MG63 (cell line): Measurements from ENCODE around the gene NUF2. TPM values are rescaled to one million over a fixed set of nuclear protein-coding genes. Genes with fewer than 3 reads are reported as not detected.
"Not testable (repeated sequence)": the region's sequence is repeated elsewhere in the genome, so short reads cannot be mapped to it uniquely, and the experiment has no call there.

Experiments
- DNase-seq: peaks from one replicate; pipeline ENCODE4 v3.0.0-alpha.2; 2020
- H3K27me3 ChIP-seq: fragments of 250-450 bp; sonication (Bioruptor Pico); 2 replicates; pipeline ENCODE4 v1.5.1; 2020; ENCODE audit warnings: mild to moderate bottlenecking, moderate library complexity
- H3K36me3 ChIP-seq: fragments of 250-450 bp; sonication (Bioruptor Pico); 2 replicates; pipeline ENCODE4 v1.5.1; 2020; ENCODE audit warnings: mild to moderate bottlenecking, moderate library complexity
- H3K4me3 ChIP-seq: fragments of 250-450 bp; sonication (Bioruptor Pico); 2 replicates; pipeline ENCODE4 v1.5.1; 2020; ENCODE audit warnings: mild to moderate bottlenecking, moderate library complexity
- H3K9me3 ChIP-seq: fragments of 250-450 bp; sonication (Bioruptor Pico); 2 replicates; pipeline ENCODE4 v1.5.1; 2020; ENCODE audit warnings: mild to moderate bottlenecking, moderate library complexity
- total RNA-seq: library from RNA; depleted of rRNA; stranded (reverse); fragments of >200 nt; shearing (Covaris generic); gene quantifications from 2 replicates; pipeline ENCODE4 v1.2.3, GENCODE V29; 2014; ENCODE audit warnings: low replicate concordance; rRNA removed

NUF2 gene
- 26.9 and 35.5 TPM in 2 replicates for total RNA-seq

DNA sequence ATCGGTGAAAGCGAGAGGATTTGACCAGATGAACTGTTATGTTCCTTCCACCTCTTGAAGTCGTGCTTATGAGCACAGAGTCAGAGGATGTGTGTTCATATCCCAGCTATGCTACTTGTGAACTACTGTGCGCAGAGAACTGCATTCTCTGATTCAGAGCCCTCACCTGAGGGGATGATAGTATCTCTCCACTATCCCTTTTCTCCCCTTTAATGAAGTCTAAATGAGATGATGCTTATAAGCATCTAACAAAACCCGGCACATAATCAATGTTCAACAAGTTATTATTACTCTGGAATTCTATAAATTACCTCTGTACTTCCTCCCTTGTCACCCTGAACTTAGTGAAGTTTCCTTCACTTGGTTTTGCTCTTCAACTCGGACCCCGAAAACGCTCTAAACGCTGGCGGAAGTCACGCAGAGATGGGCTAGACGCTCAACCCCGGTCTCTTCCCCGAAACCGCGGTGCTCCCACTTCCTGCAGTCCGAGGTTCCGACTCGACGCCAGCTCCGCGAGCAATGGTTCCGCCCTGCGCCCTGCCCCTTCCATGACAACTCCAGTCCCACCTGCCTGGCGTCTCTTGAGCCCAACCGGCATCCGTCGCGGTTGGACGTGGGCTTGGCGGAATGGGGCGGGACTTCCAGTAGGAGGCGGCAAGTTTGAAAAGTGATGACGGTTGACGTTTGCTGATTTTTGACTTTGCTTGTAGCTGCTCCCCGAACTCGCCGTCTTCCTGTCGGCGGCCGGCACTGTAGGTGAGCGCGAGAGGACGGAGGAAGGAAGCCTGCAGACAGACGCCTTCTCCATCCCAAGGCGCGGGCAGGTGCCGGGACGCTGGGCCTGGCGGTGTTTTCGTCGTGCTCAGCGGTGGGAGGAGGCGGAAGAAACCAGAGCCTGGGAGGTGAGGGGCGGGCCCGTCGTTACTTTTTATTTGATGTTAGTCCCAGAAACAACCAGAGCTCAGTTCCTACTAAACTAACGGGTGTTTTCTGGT, at the start of gene NUF2:
TSS of gene NUF2 (plus strand) at position 644 of the 995 bp plus-strand sequence. CDS start 4,098 bp downstream, outside the sequence.
- Histone ChIP-seq H3K36me3 (peaks cover 35% of the 10 kb centered on the region), H3K27me3 (no peaks in the 10 kb centered on the region), H3K9me3 (no peaks in the 10 kb centered on the region), H3K4me3 (peak within 1 kb of the TSS; percentile 73)
- DNase-seq: peak; percentile 99

- no peaks in the 10 kb centered on the region for H3K27me3 ChIP-seq
- no peak overlapping the region for H3K4me3 ChIP-seq
- DNase-seq: no peak
- H3K9me3 ChIP-seq: peaks cover 20% of the 10 kb centered on the region
- no peaks in the 10 kb centered on the region for H3K36me3 ChIP-seq
These were observed 47.9 kb upstream of the NUF2 start for GRCh38 chr1:163273766-163274441.

GRCh38 chr1:163275222-163275621, 46.5 kb upstream of the NUF2 start:
- no peaks in the 10 kb centered on the region for H3K36me3 ChIP-seq
- no peak overlapping the region for H3K4me3 ChIP-seq
- no peaks in the 10 kb centered on the region for H3K27me3 ChIP-seq
- H3K9me3 ChIP-seq: peaks cover 23% of the 10 kb centered on the region
- no peak for DNase-seq

DNA sequence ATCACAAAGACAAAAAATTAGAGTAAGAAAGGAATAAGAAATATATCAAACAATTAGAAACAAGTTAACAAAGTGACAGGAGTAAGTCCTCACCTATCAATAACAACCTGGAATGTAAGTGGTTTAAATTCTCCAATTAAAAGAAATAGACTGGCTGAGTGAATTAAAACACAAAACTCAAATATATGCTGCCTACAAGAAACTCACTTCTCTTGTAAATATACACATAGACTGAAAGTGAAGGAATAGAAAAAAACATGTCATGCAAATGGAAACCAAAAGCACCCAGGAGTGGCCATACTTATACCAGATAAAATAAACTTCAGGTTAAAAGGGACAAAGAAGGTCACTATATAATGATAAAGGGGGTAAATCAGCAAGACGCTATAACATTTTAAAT, 43.2 kb upstream of the NUF2 start:
- DNase-seq: no peak

GRCh38 chr1:163284867-163285266, 36.9 kb upstream of the NUF2 start:
- H3K9me3 ChIP-seq, H3K27me3 ChIP-seq, DNase-seq, H3K4me3 ChIP-seq, H3K36me3 ChIP-seq: not testable (repeated sequence)

More for the DNA sequence above, 43.2 kb upstream of the NUF2 start:
- H3K36me3 ChIP-seq: no peaks in the 10 kb centered on the region
- peaks cover 23% of the 10 kb centered on the region for H3K9me3 ChIP-seq
- no peak overlapping the region for H3K4me3 ChIP-seq
- H3K27me3 ChIP-seq: no peaks in the 10 kb centered on the region

GRCh38 chr1:163290025-163290640, 31.6 kb upstream of the NUF2 start:
- DNase-seq: no peak

DNA sequence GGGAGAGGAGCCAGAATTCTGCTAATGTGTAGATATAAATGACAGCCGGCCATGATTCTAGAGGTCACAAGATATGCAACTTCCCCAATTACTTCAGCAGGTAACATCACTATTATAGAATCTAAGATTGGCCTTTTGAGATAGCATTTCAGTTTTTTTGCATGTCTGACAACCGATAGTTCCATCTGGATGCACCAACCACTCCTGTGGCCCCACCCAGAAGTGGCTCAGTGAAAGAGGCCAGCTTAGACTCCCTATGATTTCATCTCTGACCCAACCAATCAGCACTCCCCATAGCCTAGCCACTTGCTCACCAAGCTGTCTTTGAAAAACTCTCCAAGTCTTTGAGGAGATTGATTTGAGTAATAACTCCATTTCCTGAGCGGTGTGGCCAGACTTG, 30.3 kb upstream of the NUF2 start:
- Histone ChIP-seq H3K4me3 (no peak overlapping the region), H3K9me3 (no peaks in the 10 kb centered on the region), H3K27me3 (no peaks in the 10 kb centered on the region), H3K36me3 (no peaks in the 10 kb centered on the region; the same call in 1 of the 2 replicates)
- no peak for DNase-seq

More at GRCh38 chr1:163290025-163290640, 31.6 kb upstream of the NUF2 start:
- H3K4me3 ChIP-seq: no peak overlapping the region
- no peaks in the 10 kb centered on the region for H3K9me3 ChIP-seq
- no peaks in the 10 kb centered on the region for H3K27me3 ChIP-seq
- no peaks in the 10 kb centered on the region; the same call in 1 of the 2 replicates for H3K36me3 ChIP-seq

- not testable (repeated sequence) for H3K4me3 ChIP-seq, H3K36me3 ChIP-seq, DNase-seq, H3K27me3 ChIP-seq, H3K9me3 ChIP-seq
These were observed 29.6 kb upstream of the NUF2 start for GRCh38 chr1:163292153-163292552.

DNA sequence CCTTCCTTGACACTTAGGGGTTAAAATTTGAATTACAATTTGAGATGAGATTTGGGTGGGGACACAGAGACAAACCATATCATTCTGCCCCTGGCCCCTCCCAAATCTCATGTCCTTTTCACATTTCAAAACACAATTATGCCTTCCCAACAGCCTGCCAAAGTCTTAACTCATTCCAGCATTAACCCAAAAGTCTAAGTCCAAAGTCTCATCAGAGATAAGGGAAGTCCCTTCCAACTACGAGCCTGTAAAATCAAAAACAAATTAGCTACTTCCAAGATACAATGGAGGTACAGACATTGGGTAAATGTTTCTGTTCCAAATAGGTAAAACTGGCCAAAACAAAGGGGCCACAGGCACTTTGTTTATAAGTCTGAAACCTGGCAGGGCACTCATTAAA, 28.3 kb upstream of the NUF2 start:
- H3K9me3 ChIP-seq, H3K27me3 ChIP-seq, DNase-seq, H3K4me3 ChIP-seq, H3K36me3 ChIP-seq: not testable (repeated sequence)

DNA sequence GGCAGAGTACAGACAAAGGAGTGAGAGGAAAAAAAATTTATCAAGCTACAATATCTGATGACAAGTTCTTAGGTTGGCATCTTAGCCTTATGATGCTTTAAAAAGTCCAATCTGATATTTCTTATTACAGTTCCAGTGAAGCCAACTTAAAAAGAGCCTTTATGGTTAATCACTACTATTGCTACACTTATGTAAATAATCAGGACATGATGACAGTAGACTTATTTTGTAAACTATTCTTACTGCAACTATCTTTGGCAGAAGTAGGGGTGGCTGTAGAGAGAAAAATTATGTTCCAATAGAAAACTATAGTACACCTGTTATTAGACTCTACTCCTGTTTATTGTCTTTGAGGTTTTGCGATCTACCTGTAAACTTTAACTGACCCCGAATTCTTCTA, 25.8 kb upstream of the NUF2 start:
- no peaks in the 10 kb centered on the region for H3K27me3 ChIP-seq
- H3K4me3 ChIP-seq: no peak overlapping the region
- no peaks in the 10 kb centered on the region; the same call in none of the 2 replicates for H3K36me3 ChIP-seq
- no peaks in the 10 kb centered on the region for H3K9me3 ChIP-seq
- DNase-seq: no peak

- no peaks in the 10 kb centered on the region; the same call in none of the 2 replicates for H3K36me3 ChIP-seq
- H3K4me3 ChIP-seq: no peak overlapping the region
- no peak for DNase-seq
- no peaks in the 10 kb centered on the region for H3K27me3 ChIP-seq
- no peaks in the 10 kb centered on the region for H3K9me3 ChIP-seq
These were observed 25.1 kb upstream of the NUF2 start for GRCh38 chr1:163296504-163297263.

- no peak for DNase-seq
- Histone ChIP-seq H3K9me3 (no peaks in the 10 kb centered on the region), H3K36me3 (no peaks in the 10 kb centered on the region; the same call in none of the 2 replicates), H3K27me3 (no peaks in the 10 kb centered on the region), H3K4me3 (no peak overlapping the region)
These were observed 23.4 kb upstream of the NUF2 start for GRCh38 chr1:163298365-163298764.

GRCh38 chr1:163300568-163300967, 21.2 kb upstream of the NUF2 start:
- Histone ChIP-seq H3K27me3 (no peaks in the 10 kb centered on the region), H3K9me3 (no peaks in the 10 kb centered on the region), H3K4me3 (no peak overlapping the region), H3K36me3 (no peaks in the 10 kb centered on the region; the same call in none of the 2 replicates)
- no peak for DNase-seq

- no peak for DNase-seq
- no peaks in the 10 kb centered on the region; the same call in none of the 2 replicates for H3K36me3 ChIP-seq
- no peaks in the 10 kb centered on the region for H3K9me3 ChIP-seq
- H3K27me3 ChIP-seq: no peaks in the 10 kb centered on the region
- H3K4me3 ChIP-seq: no peak overlapping the region
These were observed 18.2 kb upstream of the NUF2 start for GRCh38 chr1:163303561-163303960.

DNA sequence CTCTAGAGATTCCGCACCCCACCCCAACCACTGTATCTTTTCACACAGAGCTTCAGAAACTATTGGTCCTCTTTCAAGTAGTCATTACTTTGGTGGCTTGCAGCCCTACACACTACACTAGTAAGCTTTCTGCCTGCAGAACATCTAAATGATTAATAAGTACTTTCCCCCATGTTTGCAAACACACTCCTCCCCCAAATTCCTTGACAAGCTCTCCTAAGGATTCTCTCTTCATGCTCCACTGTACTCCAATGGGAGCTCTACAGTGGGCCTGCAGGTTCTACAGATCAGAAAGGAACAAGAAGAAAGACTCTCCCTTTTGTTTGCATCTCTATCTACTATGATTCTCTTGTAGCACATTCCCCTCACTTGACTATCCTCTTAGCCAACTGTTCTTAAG, 16.3 kb upstream of the NUF2 start:
- H3K36me3 ChIP-seq: no peaks in the 10 kb centered on the region; the same call in none of the 2 replicates
- no peaks in the 10 kb centered on the region for H3K27me3 ChIP-seq
- no peaks in the 10 kb centered on the region for H3K9me3 ChIP-seq
- DNase-seq: no peak
- H3K4me3 ChIP-seq: no peak overlapping the region

DNA sequence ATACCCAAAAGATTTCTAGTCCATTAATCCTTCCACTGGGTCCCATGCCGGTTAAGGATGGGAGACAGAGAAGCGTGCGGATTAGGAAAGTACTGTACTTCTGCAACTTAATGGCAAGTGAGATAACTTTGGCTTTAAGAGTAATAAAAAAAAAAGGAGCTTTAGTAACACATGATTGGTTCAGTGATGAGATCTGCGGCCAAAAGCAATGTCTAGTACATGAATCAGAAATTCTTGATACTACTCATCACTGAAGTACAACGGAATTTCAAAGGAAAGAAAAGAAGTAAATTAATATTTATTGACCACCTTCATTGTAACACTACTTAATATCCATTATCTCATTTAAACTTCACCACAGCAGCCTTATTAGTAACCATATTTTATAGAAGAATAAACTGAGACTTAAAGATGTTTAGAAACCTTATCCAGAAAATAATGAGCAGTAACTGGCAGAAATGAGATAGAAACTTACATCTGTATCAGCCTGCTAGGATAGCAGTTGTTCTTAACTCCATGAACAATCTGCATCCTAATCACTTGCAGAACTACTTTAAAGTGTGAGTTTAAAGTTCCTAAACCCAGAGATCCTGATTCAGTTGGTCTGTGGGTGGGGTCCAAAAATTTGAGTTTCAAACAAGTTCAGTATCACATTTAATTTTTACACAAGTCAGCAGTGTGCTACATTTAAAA, 14.1 kb upstream of the NUF2 start:
- H3K4me3 ChIP-seq: no peak overlapping the region
- DNase-seq: peak; percentile 44
- H3K9me3 ChIP-seq: no peaks in the 10 kb centered on the region
- no peaks in the 10 kb centered on the region; the same call in 1 of the 2 replicates for H3K36me3 ChIP-seq
- H3K27me3 ChIP-seq: no peaks in the 10 kb centered on the region
